ENCODE results near the gene RPL3. TPM values are rescaled to one million over a fixed set of nuclear protein-coding genes. Genes with fewer than 3 reads are reported as not detected.
A peak's percentile ranks its signal among the peaks of the same experiment; 100 is the strongest.
"Not testable (repeated sequence)": the region's sequence is repeated elsewhere in the genome, so short reads cannot be mapped to it uniquely, and the experiment has no call there.

Gene RPL3
- total and polyA plus RNA-seq, 2 of the 4 experiments (the other 2 are of a cell fraction): 2,871 to 3,312 TPM

DNA sequence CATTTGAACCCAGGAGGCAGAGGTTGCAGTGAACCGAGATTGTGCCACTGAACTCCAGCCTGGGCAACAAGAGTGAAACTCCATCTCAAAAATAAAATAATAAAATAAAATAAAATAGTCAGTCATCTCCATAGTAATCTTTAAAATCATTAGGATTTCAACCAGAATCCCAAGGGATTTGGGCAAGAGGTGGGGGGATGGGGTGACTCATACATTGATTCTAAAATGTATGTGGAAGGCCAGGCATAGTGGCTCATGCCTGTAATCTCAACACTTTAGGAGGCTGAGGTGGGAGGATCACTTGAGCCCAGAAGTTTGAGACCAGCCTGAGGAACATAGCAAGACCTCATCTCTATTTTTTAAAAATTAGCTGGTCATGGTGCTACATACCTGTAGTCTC is 11.1 kb upstream of the RPL3 start:
- intact Hi-C loops (cut with micrococcal nuclease); H4K20me1 ChIP-seq (ENCODE audit: insufficient read depth, low read length); H2BK5ac ChIP-seq (ENCODE audit: low read depth, low read length, poor library complexity, severe bottlenecking); H3K56ac ChIP-seq (ENCODE audit: extremely low read depth, insufficient read depth, low read length); dilution Hi-C loops (cut with HindIII; ENCODE audit: low sequenced_read_pairs, unreplicated experiment); H3K14ac ChIP-seq (replicated peaks; ENCODE audit: low read depth, low read length); H3K79me1 ChIP-seq (ENCODE audit: low read depth in 1 of 2, low read length in 2 of 2); H3K36me3 ChIP-seq (ENCODE audit: control insufficient read depth, insufficient read depth, low read length); H3K4ac ChIP-seq (ENCODE audit: low read depth, low read length); H3K23ac ChIP-seq (ENCODE audit: low read depth, low read length); in situ Hi-C loops (cut with MboI; ENCODE audit: low sequenced_read_pairs); H3K4me1 ChIP-seq (ENCODE audit: control insufficient read depth, insufficient read depth, low read length); H3K9me1 ChIP-seq (ENCODE audit: insufficient read depth, low read length); H2BK15ac ChIP-seq (ENCODE audit: low read depth, low read length); H2AFZ ChIP-seq (replicated peaks; ENCODE audit: low read length, poor library complexity); H3K27me3 ChIP-seq (ENCODE audit: control insufficient read depth, insufficient read depth, low read length); H4K5ac ChIP-seq (ENCODE audit: low read depth, low read length); H4K91ac ChIP-seq (ENCODE audit: insufficient read depth, low read depth, low read length); DNase-seq; H3K9ac ChIP-seq (ENCODE audit: low read depth, low read length); H3K18ac ChIP-seq (ENCODE audit: low read depth, low read length); POLR2A ChIA-PET (ENCODE audit: unreplicated experiment); H3K27ac ChIP-seq (ENCODE audit: insufficient read depth, low read length); H3K4me2 ChIP-seq (ENCODE audit: low read depth, low read length); H3K9me3 ChIP-seq (ENCODE audit: control insufficient read depth, insufficient read depth, low read length); H4K8ac ChIP-seq (ENCODE audit: low read depth in 2 of 2, low read length in 2 of 2); H3K4me3 ChIP-seq (ENCODE audit: insufficient read depth, low read depth, low read length); CTCF ChIA-PET; H2BK120ac ChIP-seq (ENCODE audit: low read depth, low read length); BruUV-seq (replicated peaks); H2BK20ac ChIP-seq (ENCODE audit: low read depth, low read length); H2AK5ac ChIP-seq (ENCODE audit: low read depth, low read length); H2AK9ac ChIP-seq (replicated peaks; ENCODE audit: low read depth, low read length, poor library complexity): not testable (repeated sequence)
- ATAC-seq (ENCODE audit: low read depth): 0 out of 2 replicates have a peak, but pooled peaks have one; percentile 21
- no CpG with 5 or more reads among the region's 1 CpG for WGBS, 2 experiments (ENCODE audit: extremely low coverage in 2 of 2, insufficient read length in 1 of 2)
- 0 out of 2 replicates have a peak, but pooled peaks have one; percentile 39 for TF ChIP-seq FOS (IDR thresholded peaks at IDR 0.05; ENCODE audit: low read depth, low read length)

Data from IMR-90 (cell line).